GM21576 (cell line): Measurements from ENCODE around the gene MAEA.

ENCODE experiments used
- ATAC-seq: cut with Tn5 transposase; IDR thresholded peaks from one replicate; pipeline ENCODE4 v1.9.1; 2021; ENCODE audit warnings: mild to moderate bottlenecking, moderate library complexity; ENCODE audit not compliant: unreplicated experiment

The MAEA gene

DNA sequence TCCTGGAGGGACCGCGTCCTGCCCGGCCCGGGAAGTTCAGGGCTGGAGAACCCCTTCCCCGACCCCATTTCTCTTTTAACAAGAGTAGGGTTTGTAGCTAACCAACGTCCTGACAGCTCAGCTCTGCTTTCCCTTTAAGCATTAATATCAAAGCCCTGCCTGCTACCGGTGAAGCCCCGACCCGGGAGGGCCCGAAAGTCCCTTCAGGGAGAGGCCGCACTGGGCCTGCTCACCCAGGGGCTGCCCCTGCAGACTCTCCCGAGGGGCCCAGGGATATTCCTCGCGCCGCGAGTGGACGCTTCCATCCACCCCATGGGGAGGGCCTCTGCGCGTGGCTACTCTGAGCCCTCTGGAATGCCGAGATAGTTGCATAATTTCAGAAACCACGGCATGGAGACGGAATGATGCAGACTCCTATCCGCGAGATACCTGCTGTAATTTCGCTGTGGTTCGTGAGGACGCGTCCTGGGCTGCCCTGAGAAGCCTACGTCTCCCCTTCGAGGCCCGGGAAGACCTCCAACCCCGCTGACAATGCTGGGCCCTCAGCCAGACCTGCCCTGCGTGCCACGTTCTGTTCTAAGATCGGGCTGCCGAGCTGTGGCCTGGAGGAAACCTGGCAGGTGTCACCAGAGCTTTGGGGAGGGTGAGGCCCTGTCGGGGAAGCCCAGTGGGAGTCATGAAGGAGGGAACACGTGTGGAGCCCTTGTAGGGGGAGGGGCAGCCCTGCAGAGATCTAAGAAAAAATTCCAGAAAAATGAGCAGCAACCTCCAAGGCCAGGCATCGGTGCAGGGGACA lies 39.8 kb upstream of the MAEA start:
- peak; percentile 9 for ATAC-seq

GRCh38 chr4:1250527-1250812 lies 39.2 kb upstream of the MAEA start:
- ATAC-seq: no peak

- ATAC-seq: no peak
These were observed 38.5 kb upstream of the MAEA start for GRCh38 chr4:1250921-1251772.

DNA sequence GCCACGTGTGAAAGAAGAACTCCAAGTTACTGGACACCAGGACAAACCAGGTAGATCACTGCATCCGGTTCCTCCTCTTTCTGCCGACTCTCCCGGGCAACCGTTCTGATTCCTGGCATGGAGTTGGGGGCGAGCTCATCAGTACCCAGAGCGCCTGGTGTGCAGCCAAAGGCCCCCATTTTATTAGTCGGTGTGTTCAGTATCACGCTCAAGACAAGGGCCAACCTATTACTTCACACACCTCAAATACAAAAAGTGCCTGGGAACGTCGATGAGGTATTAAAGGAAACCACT lies 38.0 kb upstream of the MAEA start:
- ATAC-seq: no peak

- no peak for ATAC-seq
These were observed 36.7 kb upstream of the MAEA start for GRCh38 chr4:1252928-1253492.

- ATAC-seq: no peak
These were observed 35.9 kb upstream of the MAEA start for GRCh38 chr4:1253831-1254230.

DNA sequence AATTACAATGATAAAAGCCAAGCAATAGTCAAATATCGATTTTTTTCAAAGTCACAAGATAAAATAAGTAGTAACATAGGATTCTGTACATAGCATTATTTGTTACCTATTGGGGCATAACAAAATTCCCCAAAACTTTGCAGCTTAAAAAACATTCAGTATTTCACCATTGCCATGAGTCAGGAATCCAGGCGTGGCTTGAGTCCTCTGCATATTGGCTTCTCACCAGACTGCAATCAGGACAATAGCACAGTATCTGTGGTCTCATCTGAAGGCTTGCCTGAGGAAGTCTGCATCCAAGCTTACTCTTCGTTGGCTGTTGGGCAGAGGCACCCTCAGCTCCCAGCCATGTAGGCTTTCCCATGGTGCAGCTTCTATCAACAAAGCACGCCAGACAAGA lies 34.5 kb upstream of the MAEA start:
- no peak for ATAC-seq

DNA sequence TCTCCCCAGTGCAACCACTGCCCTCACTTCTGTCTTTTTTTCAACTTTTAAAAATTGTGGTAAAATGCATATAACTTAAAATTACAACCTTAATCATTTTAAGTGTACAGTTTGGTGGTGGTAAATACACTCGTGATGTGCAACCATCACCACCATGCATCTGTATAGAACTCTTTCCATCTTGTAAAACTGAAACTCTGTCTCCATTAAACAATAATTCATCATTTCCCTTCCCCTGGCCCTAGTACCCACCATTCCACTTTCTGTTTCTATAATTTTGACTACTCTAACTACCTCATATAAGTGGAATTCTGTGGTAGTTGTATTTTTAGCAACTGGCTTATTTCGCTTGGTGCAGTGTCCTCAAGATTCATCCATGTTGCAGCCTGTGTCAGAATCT lies 34.0 kb upstream of the MAEA start:
- ATAC-seq: no peak

GRCh38 chr4:1258457-1258856 lies 31.2 kb upstream of the MAEA start:
- no peak for ATAC-seq

DNA sequence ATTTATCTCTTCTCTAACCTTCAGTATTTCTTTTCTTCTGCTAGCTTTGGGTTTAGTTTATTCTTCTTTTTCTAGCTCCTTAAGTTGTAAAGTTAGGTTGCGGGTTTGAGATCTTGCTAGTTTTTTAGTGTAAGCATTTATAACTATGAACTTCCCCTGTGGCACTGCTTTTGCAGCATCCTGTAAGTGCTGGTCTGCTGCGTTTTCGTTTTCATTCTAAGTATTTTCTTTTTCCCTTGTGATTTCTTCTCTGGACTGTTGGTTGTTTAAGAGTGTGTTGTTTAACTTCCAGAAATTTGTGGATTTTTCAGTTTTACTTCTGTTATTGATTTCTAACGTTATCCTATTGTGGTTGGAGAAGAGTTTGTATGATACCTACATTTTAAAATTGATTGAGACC lies 29.7 kb upstream of the MAEA start:
- ATAC-seq: no peak

DNA sequence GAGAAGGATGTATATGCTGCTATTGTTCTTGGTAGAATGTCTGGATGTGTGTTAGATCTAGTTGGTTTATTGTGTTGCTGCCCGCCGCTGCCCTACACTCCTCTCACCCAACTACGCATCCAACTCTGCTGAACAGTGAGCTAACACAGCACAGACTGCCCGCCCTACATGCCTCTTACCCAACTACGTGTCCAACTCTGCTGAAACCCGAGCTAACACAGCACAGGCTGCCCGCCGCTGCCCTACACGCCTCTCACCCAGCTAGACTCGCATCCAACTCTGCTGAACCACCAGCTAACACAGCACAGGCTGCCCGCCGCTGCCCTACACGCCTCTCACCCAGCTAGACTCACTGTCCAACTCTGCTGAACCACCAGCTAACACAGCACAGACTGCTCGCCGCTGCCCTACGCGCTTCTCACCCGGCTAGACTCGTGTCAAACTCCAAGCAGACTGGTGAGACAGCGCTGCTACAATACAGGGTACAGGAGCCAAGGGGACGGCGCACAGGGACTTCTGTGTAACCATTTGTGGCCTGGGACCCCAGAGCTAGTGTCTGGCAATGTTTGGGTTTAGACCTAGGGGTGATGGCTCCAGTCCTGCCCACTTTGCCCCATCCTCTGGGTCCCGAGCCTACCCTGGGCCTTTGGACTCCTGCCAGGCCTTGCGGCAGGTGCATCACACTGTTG lies 29.1 kb upstream of the MAEA start:
- no peak for ATAC-seq

DNA sequence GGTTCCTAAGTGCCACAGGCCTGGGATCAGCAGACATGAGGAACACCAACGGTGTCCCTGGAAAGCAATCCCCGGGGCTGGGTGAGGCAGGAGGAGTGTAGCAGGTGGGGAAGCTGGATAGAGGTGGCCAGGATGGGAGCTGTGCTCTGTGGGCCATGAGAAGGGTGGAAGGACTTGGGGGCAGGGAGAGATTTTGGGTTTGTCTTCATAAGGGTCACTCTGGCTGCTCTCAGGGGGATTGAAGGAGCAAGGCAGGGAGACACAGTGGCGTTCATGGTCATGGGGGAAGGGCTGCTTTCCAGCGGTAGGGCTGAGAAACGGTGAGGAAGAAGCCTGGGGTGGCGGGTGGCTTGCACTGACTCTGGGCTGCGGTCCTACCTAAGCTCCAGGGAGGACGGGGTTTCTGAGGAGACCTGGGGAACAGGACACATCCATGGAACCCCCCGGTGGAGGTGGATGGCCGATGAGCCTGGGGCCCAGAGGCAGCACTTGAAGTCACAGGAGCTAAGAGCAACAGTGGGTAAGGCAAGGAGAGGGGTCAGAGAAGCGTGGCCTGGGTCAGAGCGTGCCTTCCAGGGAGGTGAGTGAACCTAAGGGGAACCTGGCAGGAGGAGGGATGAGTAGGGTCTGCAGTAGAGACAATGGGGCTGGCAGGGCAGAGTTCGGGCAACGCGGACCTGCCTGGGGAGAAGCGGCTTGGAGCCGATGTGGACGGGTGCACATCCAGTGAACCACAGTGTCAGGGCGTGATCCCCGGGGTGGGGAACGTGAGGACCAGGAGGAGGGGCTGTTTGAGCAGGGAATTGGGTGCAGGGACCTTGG lies 28.4 kb upstream of the MAEA start:
- no peak for ATAC-seq

DNA sequence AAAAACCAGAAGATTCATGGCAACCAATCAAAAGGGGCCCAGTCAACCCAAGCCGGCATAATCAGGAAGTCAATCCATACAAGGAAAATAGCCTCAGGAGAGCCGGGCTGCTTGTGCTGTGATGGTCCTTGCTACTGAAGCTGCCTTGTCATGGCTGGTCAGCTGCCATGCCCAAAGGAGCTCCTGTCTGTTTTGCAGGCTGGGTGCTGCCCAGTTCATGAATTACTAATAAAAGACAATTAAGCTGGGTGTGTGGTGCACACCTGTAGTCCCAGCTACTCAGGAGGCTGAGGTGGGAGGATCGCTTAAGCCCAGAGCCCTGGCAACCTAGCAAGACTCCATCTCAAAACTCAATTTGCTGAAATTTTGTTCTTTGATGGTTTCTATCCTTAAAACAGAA lies 24.7 kb upstream of the MAEA start:
- no peak for ATAC-seq

GRCh38 chr4:1265351-1265750 lies 24.3 kb upstream of the MAEA start:
- ATAC-seq: no peak

DNA sequence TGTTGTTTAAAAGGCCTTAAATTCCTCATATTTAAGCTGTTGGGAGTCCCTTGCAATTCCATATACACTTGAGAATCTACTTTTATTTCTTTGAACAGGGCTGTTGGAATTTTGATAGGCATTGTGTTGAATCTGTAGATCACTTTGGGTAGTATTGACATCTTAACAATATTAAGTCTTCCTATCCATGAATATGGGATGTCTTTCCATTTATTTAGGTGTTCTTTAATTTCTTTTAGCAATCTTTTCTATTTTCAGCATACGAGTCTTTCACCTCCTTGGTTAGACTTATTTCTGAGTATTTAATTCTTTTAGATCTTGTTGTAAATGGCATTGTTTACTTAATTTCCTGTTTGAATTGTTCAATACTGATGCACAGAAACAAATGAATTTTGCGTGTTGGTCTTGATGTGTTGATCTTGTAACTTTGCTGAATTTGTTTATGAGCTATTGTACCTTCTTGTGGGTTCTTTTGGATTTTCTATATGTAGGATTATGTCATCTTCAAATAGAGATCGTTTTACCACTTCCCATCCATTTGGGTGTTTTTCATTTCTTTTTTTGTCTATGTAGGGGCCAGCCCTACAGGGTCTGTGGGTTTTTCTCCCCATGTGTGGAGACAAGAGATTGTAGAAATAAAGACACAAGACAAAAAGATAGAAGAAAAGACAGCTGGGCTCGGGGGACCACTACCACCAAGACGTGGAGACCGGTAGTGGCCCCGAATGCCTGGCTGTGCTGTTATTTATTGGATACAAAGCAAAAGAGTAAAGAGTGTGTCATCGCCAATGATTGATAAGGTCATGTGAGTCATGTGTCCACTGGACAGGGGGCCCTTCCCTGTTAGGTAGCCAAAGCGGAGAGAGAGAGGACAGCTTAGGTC lies 22.6 kb upstream of the MAEA start:
- no peak for ATAC-seq

DNA sequence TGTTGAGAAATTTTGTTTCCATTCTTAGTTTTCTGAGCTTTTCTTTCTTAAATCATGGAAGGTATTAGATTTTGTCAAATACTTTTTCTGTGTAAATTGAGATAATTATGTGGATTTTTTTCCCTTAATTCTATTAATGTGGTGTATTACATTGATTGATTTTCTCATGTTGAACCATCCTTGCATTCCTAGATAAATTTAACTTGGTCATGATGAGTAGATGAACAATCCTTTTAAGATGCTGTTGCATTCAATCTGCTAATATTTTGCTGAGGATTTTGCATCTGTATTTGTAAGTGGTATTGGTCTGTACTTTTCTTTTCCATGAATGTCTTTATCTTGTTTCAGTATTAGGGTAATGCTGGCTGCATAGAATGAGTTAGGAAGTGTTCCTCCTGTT lies 20.5 kb upstream of the MAEA start:
- no peak for ATAC-seq

DNA sequence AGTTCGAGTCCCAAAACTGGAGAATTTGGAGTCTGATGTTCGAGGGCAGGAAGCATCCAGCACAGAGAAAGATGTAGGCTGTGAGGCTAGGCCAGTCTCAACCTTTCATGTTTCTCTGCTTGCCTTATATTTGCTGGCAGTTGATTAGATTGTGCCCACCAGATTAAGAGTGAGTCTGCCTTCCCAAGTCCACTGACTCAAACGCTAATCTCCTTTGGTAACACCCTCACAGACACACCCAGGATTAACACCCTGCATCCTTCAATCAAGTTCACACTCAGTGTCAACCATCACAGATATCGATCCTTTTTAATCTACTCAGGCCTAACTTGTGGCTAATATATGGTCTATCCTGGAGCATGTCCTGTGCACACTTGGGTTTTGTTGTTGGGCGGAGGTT lies 18.0 kb upstream of the MAEA start:
- no peak for ATAC-seq

GRCh38 chr4:1274871-1275270 lies 14.8 kb upstream of the MAEA start:
- no peak for ATAC-seq

- no peak for ATAC-seq
These were observed 12.7 kb upstream of the MAEA start for GRCh38 chr4:1276984-1277383.
